Adrenal gland (tissue), 12 donors: Measurements from ENCODE around the gene GATA5. TPM values are rescaled to one million over a fixed set of nuclear protein-coding genes. Genes with fewer than 3 reads are reported as not detected.

Experiments
- DNase-seq, 7 donors: peaks; one replicate each; pipeline ENCODE4 v3.0.0-alpha.2; 2019 to 2020
- H3K27ac ChIP-seq, 5 donors: fragments of 200-600 bp; sonication (generic) in 4 of 5; 1 replicate in 3 of 5; 2 replicates in 2 of 5; pipeline versions ENCODE4 v1.5.1 to v1.8.0; 2016 to 2020; ENCODE audit warnings: mild to moderate bottlenecking in 1 of 5
- H3K27me3 ChIP-seq: fragments of 200-600 bp; 2 replicates; pipeline ENCODE4 v1.8.0; 2021
- H3K36me3 ChIP-seq, 2 donors: fragments of 200-600 bp; replicated peaks in 1 of 2; 1 replicate in 1 of 2; 2 replicates in 1 of 2; pipeline versions ENCODE4 v1.5.1 to v1.8.0; 2018 to 2022
- H3K4me1 ChIP-seq, 2 donors: fragments of 200-600 bp; replicated peaks in 1 of 2; 1 replicate in 1 of 2; 2 replicates in 1 of 2; pipeline versions ENCODE4 v1.5.1 to v1.8.0; 2018 to 2021
- H3K4me3 ChIP-seq, 4 donors: fragments of 200-600 bp; sonication (generic) in 3 of 4; one replicate each; pipeline ENCODE4 v1.5.1; 2016 to 2018
- H3K9me3 ChIP-seq, 3 donors: fragments of 200-600 bp; sonication (generic) in 1 of 3; replicated peaks in 1 of 3; 1 replicate in 2 of 3; 2 replicates in 1 of 3; pipeline versions ENCODE4 v1.5.1 to v1.8.0; 2016 to 2021
- CTCF ChIP-seq, 6 experiments: fragments of 450-650 bp in 4 of 6; fragments of 200-600 bp in 2 of 6; sonication (generic) in 1 of 6; IDR thresholded peaks; 1 replicate in 5 of 6; 2 replicates in 1 of 6; pipeline versions ENCODE4 v1.5.1 to v1.8.0; 2016 to 2021; ENCODE audit warnings: antibody characterized with exemption in 6 of 6, mild to moderate bottlenecking in 2 of 6, moderate library complexity in 1 of 6
- POLR2A ChIP-seq, 2 donors: fragments of 450-650 bp; IDR thresholded peaks; one replicate each; pipeline ENCODE4 v1.6.1; 2017; ENCODE audit warnings: antibody characterized with exemption in 2 of 2, mild to moderate bottlenecking in 2 of 2, moderate library complexity in 1 of 2
- WGBS, 4 donors: extraction: QIAGEN DNeasy Blood & Tissue Kit in 2 of 4; methylation state at CpG; one replicate each; pipeline versions ENCODE4 v1.1.5 to v1.1.7; 2013 to 2017; 5-methylcytosine and 5-hydroxymethylcytosine counted together
- intact Hi-C, 2 donors: fragments of 100-400 bp; cut with DNase I; formaldehyde crosslinking; loops; one replicate each; pipeline versions ENCODE4 v1.14.1 to v1.15.0; 2022 to 2023
- polyA plus RNA-seq, 3 donors: library from polyadenylated mRNA; stranded (reverse); fragments of 200-250 nt in 2 of 3; fragments of 350-450 nt in 1 of 3; fragmentation: Illumina TruSeq in 1 of 3; extraction: RNeasy Lipid Tissue Mini Kit (QIAGEN cat#74804) in 1 of 3; gene quantifications; one replicate each; pipeline ENCODE4 v1.2.3, GENCODE V29; 2013 to 2014
- total RNA-seq, 9 donors: library from RNA; depleted of rRNA in 4 of 9; stranded (reverse); fragments of >200 nt in 4 of 9; fragments of 120-200 nt in 1 of 9; fragmentation: NEBNext Ultra II Directional in 1 of 9; extraction: Animal tissue kit (Norgen Biotek cat#: 25700) in 1 of 9; gene quantifications; one replicate each; pipeline versions ENCODE4 v1.1.0 to v1.2.4, GENCODE V29; 2013 to 2023
- donor health status: healthy with polysubstance abuse.
- donor health status: Bipolar disorder and iron deficiency.
- donor health status: DM: yes; HTN: yes; CAD: no.
- donor health status: DM: no; HTN: no; CAD: no.
- donor health status: DM: no; HTN: no; CAD: no.
- donor health status: DM: yes; HTN: yes; CAD: no.

GATA5 gene
- total and polyA plus RNA-seq, 12 donors = 0.67 to 12.0 (median 5.7) TPM

GRCh38 chr20:62508641-62509051, 32.9 kb upstream of the GATA5 start:
- intact Hi-C loops = no loop called here
- no peak for DNase-seq
- no peaks in the 10 kb centered on the region for H3K9me3 ChIP-seq
- no peaks in the 10 kb centered on the region for H3K4me1 ChIP-seq
- no peak for TF ChIP-seq POLR2A (IDR thresholded peaks at IDR 0.05)
- no peak for TF ChIP-seq CTCF (IDR thresholded peaks at IDR 0.05)
- H3K36me3 ChIP-seq = no peaks in the 10 kb centered on the region
- peaks cover 9% of the 10 kb centered on the region for H3K27me3 ChIP-seq
- no peak overlapping the region for H3K4me3 ChIP-seq
- no peak overlapping the region for H3K27ac ChIP-seq
- WGBS, 4 donors = 81 to 86% (median 84%) methylated on average over 6 of the region's 6 CpGs

GRCh38 chr20:62507991-62508640, 32.3 kb upstream of the GATA5 start:
- TF ChIP-seq CTCF (IDR thresholded peaks at IDR 0.05) (no peak), POLR2A (IDR thresholded peaks at IDR 0.05) (no peak)
- no peak for DNase-seq
- H3K9me3 ChIP-seq = no peaks in the 10 kb centered on the region
- intact Hi-C loops = no loop called here
- H3K4me3 ChIP-seq = no peak overlapping the region
- H3K4me1 ChIP-seq = no peaks in the 10 kb centered on the region
- peaks cover 9% of the 10 kb centered on the region for H3K27me3 ChIP-seq
- no peaks in the 10 kb centered on the region for H3K36me3 ChIP-seq
- WGBS, 4 donors = 86 to 90% (median 89%) methylated on average over 7 to 22 of the region's 22 CpGs
- H3K27ac ChIP-seq = no peak overlapping the region

GRCh38 chr20:62507323-62507722, 31.5 kb upstream of the GATA5 start:
- Histone ChIP-seq H3K27ac (no peak overlapping the region), H3K4me3 (no peak overlapping the region), H3K9me3 (no peaks in the 10 kb centered on the region), H3K36me3 (no peaks in the 10 kb centered on the region), H3K4me1 (no peaks in the 10 kb centered on the region), H3K27me3 (peaks cover 1% of the 10 kb centered on the region)
- WGBS, 4 donors = 66 to 74% (median 70%) methylated on average over 5 to 7 of the region's 7 CpGs; no CpG with 5 or more reads in 1 of the 4 donors
- intact Hi-C loops = no loop called here
- TF ChIP-seq CTCF (IDR thresholded peaks at IDR 0.05) (no peak), POLR2A (IDR thresholded peaks at IDR 0.05) (no peak)
- DNase-seq = no peak

- H3K4me1 ChIP-seq = no peaks in the 10 kb centered on the region
- no peaks in the 10 kb centered on the region for H3K27me3 ChIP-seq
- no peaks in the 10 kb centered on the region for H3K36me3 ChIP-seq
- TF ChIP-seq CTCF (IDR thresholded peaks at IDR 0.05) (no peak), POLR2A (IDR thresholded peaks at IDR 0.05) (no peak)
- no peak for DNase-seq
- H3K27ac ChIP-seq = no peak overlapping the region
- WGBS, 4 donors = 91 to 97% (median 92%) methylated on average over 15 to 16 of the region's 16 CpGs
- intact Hi-C loops = no loop called here
- H3K9me3 ChIP-seq = no peaks in the 10 kb centered on the region
- no peak overlapping the region for H3K4me3 ChIP-seq
Observed at GRCh38 chr20:62506791-62507190, 31.0 kb upstream of the GATA5 start.
